HG03108 (cell line): Measurements from ENCODE around the gene CNNM1.

Source experiments
- ATAC-seq: cut with Tn5 transposase; IDR thresholded peaks from one replicate; pipeline ENCODE4 v1.9.1; 2021; ENCODE audit warnings: moderate library complexity; ENCODE audit not compliant: unreplicated experiment

The CNNM1 gene

GRCh38 chr10:99329304-99329553, at the start of gene CNNM1:
Gene CNNM1 (plus strand): TSS chr10:99329356. CDS start chr10:99329388, 32 bp downstream.
- ATAC-seq, result peak; percentile 86

- no peak for ATAC-seq
These were observed 49.5 kb upstream of the CNNM1 start for GRCh38 chr10:99279626-99280111.

GRCh38 chr10:99280472-99280871, 48.7 kb upstream of the CNNM1 start:
- peak; percentile 62 for ATAC-seq

- ATAC-seq, result no peak
These were observed 43.3 kb upstream of the CNNM1 start for GRCh38 chr10:99285881-99286280.

GRCh38 chr10:99290306-99290705, 38.9 kb upstream of the CNNM1 start:
- no peak for ATAC-seq

- no peak for ATAC-seq
These were observed 37.0 kb upstream of the CNNM1 start for GRCh38 chr10:99292159-99292558.

- ATAC-seq, result no peak
These were observed 32.6 kb upstream of the CNNM1 start for GRCh38 chr10:99296605-99297004.

- ATAC-seq, result no peak
These were observed 32.1 kb upstream of the CNNM1 start for GRCh38 chr10:99297033-99297432.

- no peak for ATAC-seq
These were observed 25.0 kb upstream of the CNNM1 start for GRCh38 chr10:99303899-99304861.

GRCh38 chr10:99304862-99305229, 24.3 kb upstream of the CNNM1 start:
- ATAC-seq, result no peak

GRCh38 chr10:99312501-99312900, 16.7 kb upstream of the CNNM1 start:
- ATAC-seq, result no peak

- no peak for ATAC-seq
These were observed 13.3 kb upstream of the CNNM1 start for GRCh38 chr10:99315853-99316252.

GRCh38 chr10:99316374-99316773, 12.8 kb upstream of the CNNM1 start:
- ATAC-seq, result no peak

- ATAC-seq, result no peak
These were observed 11.1 kb upstream of the CNNM1 start for GRCh38 chr10:99318048-99318447.

- ATAC-seq, result no peak
These were observed 10.7 kb upstream of the CNNM1 start for GRCh38 chr10:99318475-99318874.

GRCh38 chr10:99325281-99325680, 3.9 kb upstream of the CNNM1 start:
- ATAC-seq, result no peak

GRCh38 chr10:99326871-99327270, 2.3 kb upstream of the CNNM1 start:
- no peak for ATAC-seq

GRCh38 chr10:99328579-99329303, 415 bp upstream of the CNNM1 start:
- no peak for ATAC-seq

- peak; percentile 41 for ATAC-seq
These were observed 594 bp downstream of the CNNM1 start for GRCh38 chr10:99329554-99330346.

- ATAC-seq, result no peak
These were observed 1.3 kb downstream of the CNNM1 start for GRCh38 chr10:99330347-99330924.

- ATAC-seq, result no peak
These were observed 2.1 kb downstream of the CNNM1 start for GRCh38 chr10:99331207-99331803.
